ENCODE data around the gene ERICH4. TPM values are rescaled to one million over a fixed set of nuclear protein-coding genes. Genes with fewer than 3 reads are reported as not detected.

The ERICH4 gene
- total and polyA plus RNA-seq, 2 of the 4 experiments (the other 2 are of a cell fraction): not detected

DNA sequence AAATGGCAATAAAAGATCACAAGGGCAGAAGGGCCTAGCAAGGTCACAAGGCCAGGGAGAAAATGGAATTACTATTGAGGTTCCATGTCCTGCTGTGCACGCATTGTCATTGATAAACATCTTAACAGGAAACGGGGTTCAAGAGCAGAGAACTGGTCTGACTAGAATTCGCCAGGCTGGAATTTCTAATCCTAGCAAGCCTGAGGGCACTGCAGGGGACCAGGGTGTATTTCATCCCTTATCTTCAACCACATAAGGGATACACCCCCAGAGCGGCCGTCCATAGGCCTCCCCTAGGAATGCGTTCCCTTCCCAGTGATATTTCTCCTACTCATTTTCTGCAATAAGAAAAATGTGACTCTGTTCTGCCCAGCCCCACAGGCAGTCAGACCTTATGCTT is 19.5 kb downstream of the ERICH4 start:
- no peak overlapping the region for H2BK120ac ChIP-seq (ENCODE audit: low read depth, low read length)
- H4K20me1 ChIP-seq (ENCODE audit: insufficient read depth, low read length): no peaks in the 10 kb centered on the region
- no peak overlapping the region for H2AK9ac ChIP-seq (replicated peaks; ENCODE audit: low read depth, low read length, poor library complexity)
- no peak overlapping the region for H3K18ac ChIP-seq (ENCODE audit: low read depth, low read length)
- H2BK5ac ChIP-seq (ENCODE audit: low read depth, low read length, poor library complexity, severe bottlenecking): no peak overlapping the region
- dilution Hi-C loops (cut with HindIII; ENCODE audit: low sequenced_read_pairs, unreplicated experiment): no loop called here
- ChIA-PET POLR2A (ENCODE audit: unreplicated experiment) (no interaction called here), CTCF (no interaction called here)
- no peaks in the 10 kb centered on the region for H3K4me1 ChIP-seq (ENCODE audit: control insufficient read depth, insufficient read depth, low read length)
- H3K4me3 ChIP-seq (ENCODE audit: insufficient read depth, low read depth, low read length): no peak overlapping the region
- TF ChIP-seq RAD21 (IDR thresholded peaks at IDR 0.05; ENCODE audit: low read length): no peak
- TF ChIP-seq, protein P1, sequence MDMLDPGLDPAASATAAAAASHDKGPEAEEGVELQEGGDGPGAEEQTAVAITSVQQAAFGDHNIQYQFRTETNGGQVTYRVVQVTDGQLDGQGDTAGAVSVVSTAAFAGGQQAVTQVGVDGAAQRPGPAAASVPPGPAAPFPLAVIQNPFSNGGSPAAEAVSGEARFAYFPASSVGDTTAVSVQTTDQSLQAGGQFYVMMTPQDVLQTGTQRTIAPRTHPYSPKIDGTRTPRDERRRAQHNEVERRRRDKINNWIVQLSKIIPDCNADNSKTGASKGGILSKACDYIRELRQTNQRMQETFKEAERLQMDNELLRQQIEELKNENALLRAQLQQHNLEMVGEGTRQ (IDR thresholded peaks at IDR 0.05; ENCODE audit: low read depth, low read length): no peak
- TF ChIP-seq, protein P2, sequence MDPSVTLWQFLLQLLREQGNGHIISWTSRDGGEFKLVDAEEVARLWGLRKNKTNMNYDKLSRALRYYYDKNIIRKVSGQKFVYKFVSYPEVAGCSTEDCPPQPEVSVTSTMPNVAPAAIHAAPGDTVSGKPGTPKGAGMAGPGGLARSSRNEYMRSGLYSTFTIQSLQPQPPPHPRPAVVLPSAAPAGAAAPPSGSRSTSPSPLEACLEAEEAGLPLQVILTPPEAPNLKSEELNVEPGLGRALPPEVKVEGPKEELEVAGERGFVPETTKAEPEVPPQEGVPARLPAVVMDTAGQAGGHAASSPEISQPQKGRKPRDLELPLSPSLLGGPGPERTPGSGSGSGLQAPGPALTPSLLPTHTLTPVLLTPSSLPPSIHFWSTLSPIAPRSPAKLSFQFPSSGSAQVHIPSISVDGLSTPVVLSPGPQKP (IDR thresholded peaks at IDR 0.05; ENCODE audit: borderline replicate concordance, low read depth, low read length): no peak
- no peak for TF ChIP-seq NFE2L2 (IDR thresholded peaks at IDR 0.05; ENCODE audit: low read depth, low read length)
- no peak for TF ChIP-seq RCOR1 (IDR thresholded peaks at IDR 0.05; ENCODE audit: insufficient replicate concordance, low read length)
- no peak for TF ChIP-seq BHLHE40 (IDR thresholded peaks at IDR 0.05; ENCODE audit: low read depth, low read length)
- TF ChIP-seq MXI1 (IDR thresholded peaks at IDR 0.05; ENCODE audit: borderline replicate concordance, low read depth, low read length): no peak
- TF ChIP-seq, protein P3, sequence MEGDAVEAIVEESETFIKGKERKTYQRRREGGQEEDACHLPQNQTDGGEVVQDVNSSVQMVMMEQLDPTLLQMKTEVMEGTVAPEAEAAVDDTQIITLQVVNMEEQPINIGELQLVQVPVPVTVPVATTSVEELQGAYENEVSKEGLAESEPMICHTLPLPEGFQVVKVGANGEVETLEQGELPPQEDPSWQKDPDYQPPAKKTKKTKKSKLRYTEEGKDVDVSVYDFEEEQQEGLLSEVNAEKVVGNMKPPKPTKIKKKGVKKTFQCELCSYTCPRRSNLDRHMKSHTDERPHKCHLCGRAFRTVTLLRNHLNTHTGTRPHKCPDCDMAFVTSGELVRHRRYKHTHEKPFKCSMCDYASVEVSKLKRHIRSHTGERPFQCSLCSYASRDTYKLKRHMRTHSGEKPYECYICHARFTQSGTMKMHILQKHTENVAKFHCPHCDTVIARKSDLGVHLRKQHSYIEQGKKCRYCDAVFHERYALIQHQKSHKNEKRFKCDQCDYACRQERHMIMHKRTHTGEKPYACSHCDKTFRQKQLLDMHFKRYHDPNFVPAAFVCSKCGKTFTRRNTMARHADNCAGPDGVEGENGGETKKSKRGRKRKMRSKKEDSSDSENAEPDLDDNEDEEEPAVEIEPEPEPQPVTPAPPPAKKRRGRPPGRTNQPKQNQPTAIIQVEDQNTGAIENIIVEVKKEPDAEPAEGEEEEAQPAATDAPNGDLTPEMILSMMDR (conservative IDR thresholded peaks at IDR 0.05; ENCODE audit: low read depth, low read length): no peak
- peaks cover 2% of the 10 kb centered on the region; the same call in 1 of the 2 replicates for H3K27me3 ChIP-seq (ENCODE audit: control insufficient read depth, insufficient read depth, low read length)
- no peak overlapping the region for H4K5ac ChIP-seq (ENCODE audit: low read depth, low read length)
- H3K36me3 ChIP-seq (ENCODE audit: control insufficient read depth, insufficient read depth, low read length): no peaks in the 10 kb centered on the region
- H2BK15ac ChIP-seq (ENCODE audit: low read depth, low read length): no peak overlapping the region
- H3K4ac ChIP-seq (ENCODE audit: low read depth, low read length): no peak overlapping the region
- H3K4me2 ChIP-seq (ENCODE audit: low read depth, low read length): no peak overlapping the region
- no peak overlapping the region for H3K9ac ChIP-seq (ENCODE audit: low read depth, low read length)
- DNase-seq: no peak
- H3K27ac ChIP-seq (ENCODE audit: insufficient read depth, low read length): no peak overlapping the region
- no peak for ATAC-seq (ENCODE audit: low read depth)
- no peak overlapping the region for H2BK20ac ChIP-seq (ENCODE audit: low read depth, low read length)
- H2AFZ ChIP-seq (replicated peaks; ENCODE audit: low read length, poor library complexity): no peak overlapping the region
- BruUV-seq (replicated peaks): no TSS peak
- no peak overlapping the region for H3K23ac ChIP-seq (ENCODE audit: low read depth, low read length)
- H3K79me1 ChIP-seq (ENCODE audit: low read depth in 1 of 2, low read length in 2 of 2): no peaks in the 10 kb centered on the region
- in situ Hi-C loops (cut with MboI; ENCODE audit: low sequenced_read_pairs): no loop called here
- H3K9me1 ChIP-seq (ENCODE audit: insufficient read depth, low read length): no peaks in the 10 kb centered on the region
- H3K14ac ChIP-seq (replicated peaks; ENCODE audit: low read depth, low read length): no peak overlapping the region
- H3K56ac ChIP-seq (ENCODE audit: extremely low read depth, insufficient read depth, low read length): no peak overlapping the region
- intact Hi-C loops (cut with micrococcal nuclease): no loop called here
- H2AK5ac ChIP-seq (ENCODE audit: low read depth, low read length): no peak overlapping the region
- no peak overlapping the region for H4K91ac ChIP-seq (ENCODE audit: insufficient read depth, low read depth, low read length)
- WGBS, 2 experiments (ENCODE audit: extremely low coverage in 2 of 2, insufficient read length in 1 of 2): 24% methylated on average over 3 of the region's 6 CpGs; no CpG with 5 or more reads in 1 of the 2 experiments
- H3K9me3 ChIP-seq (ENCODE audit: control insufficient read depth, insufficient read depth, low read length): no peaks in the 10 kb centered on the region
- H4K8ac ChIP-seq (ENCODE audit: low read depth in 2 of 2, low read length in 2 of 2): no peak overlapping the region
